ENCODE data around the gene PIK3R2. TPM values are rescaled to one million over a fixed set of nuclear protein-coding genes. Genes with fewer than 3 reads are reported as not detected.

Gene PIK3R2
- total and polyA plus RNA-seq, 2 of the 13 experiments (the other 11 are each of a cell fraction or from before 2014, with no cell fraction given): 18.6 to 25.3 TPM

- intact Hi-C loops (cut with micrococcal nuclease; ENCODE audit: unreplicated experiment) (loop anchor here (1.0 kb wide), 1 partner anchor 18 kb away; no protein-coding TSS in a partner anchor), in situ Hi-C loops (cut with HindIII; ENCODE audit: extremely low pct_ligation_motif_present, low pct_unique_long_range_greater_than_20kb) (no loop called here)
- no peaks in the 10 kb centered on the region for H3K9me3 ChIP-seq (ENCODE audit: low read length)
- FAIRE-seq (peak; percentile 97), ATAC-seq (peak; percentile 97), DNase-seq (ENCODE audit: low spot score) (peak; percentile 98)
- H3K4me2 ChIP-seq (ENCODE audit: low read depth, low read length): peak overlapping the region; percentile 64
- peaks cover 8 to 32% of the 10 kb centered on the region in 2 experiments; a peak in 4 of 5 replicates for H3K36me3 ChIP-seq (replicated peaks in 1 of 2; ENCODE audit: control insufficient read depth in 1 of 2, insufficient read depth in 2 of 2, low read length in 2 of 2)
- H2AFZ ChIP-seq (ENCODE audit: low read length): no peak overlapping the region
- H3K4me3 ChIP-seq (replicated peaks in 1 of 3; ENCODE audit: insufficient read depth in 1 of 3, low read depth in 2 of 3, low read length in 3 of 3): peak overlapping the region in 2 of 3 experiments; percentile 19 to 41; a peak in 3 of 6 replicates
- H3K4me1 ChIP-seq (ENCODE audit: insufficient read depth, low read length): peaks cover 38% of the 10 kb centered on the region
- BruUV-seq (replicated peaks): no TSS peak
- H4K20me1 ChIP-seq (ENCODE audit: insufficient read depth, low read length): no peaks in the 10 kb centered on the region
- WGBS (ENCODE audit: low lambda C conversion rate): 8% methylated on average over 17 of the region's 18 CpGs
- POLR2A ChIA-PET: interaction anchor here (0.7 to 2.2 kb wide), 3 partner anchors 19 to 27 kb away, joined by 3 to 8 read pairs (median 3); no protein-coding TSS in a partner anchor
- H3K27me3 ChIP-seq (ENCODE audit: control insufficient read depth in 1 of 2, insufficient read depth in 2 of 2, low read length in 2 of 2): no peaks in the 10 kb centered on the region
- peak overlapping the region; percentile 92 for H3K27ac ChIP-seq (ENCODE audit: extremely low read length, insufficient read depth, low read length)
- CTCF ChIA-PET (ENCODE audit: low intra/inter-chr PET ratio, low total read pairs): no interaction called here
- peak overlapping the region; percentile 71 for H3K9ac ChIP-seq (ENCODE audit: insufficient read depth, low read depth, low read length)
- H3K79me2 ChIP-seq (ENCODE audit: insufficient read depth, low read length): peaks cover 4% of the 10 kb centered on the region
- TF ChIP-seq IRF2 (CRISPR knock-in tag; IDR thresholded peaks at IDR 0.05): peak; percentile 73
- 0 out of 2 replicates have a peak, but pooled peaks have one; percentile 47 for TF ChIP-seq NKX3-1 (CRISPR knock-in tag; IDR thresholded peaks at IDR 0.05)
- peak; percentile 91 for TF ChIP-seq CEBPB (IDR thresholded peaks at IDR 0.05; ENCODE audit: borderline replicate concordance, low read depth, low read length)
- peak; percentile 62; the same call in 1 of the 2 replicates for TF ChIP-seq ZNF563 (CRISPR knock-in tag; IDR thresholded peaks at IDR 0.05)
- no peak for TF ChIP-seq HNRNPL (IDR thresholded peaks at IDR 0.05; ENCODE audit: low read depth, low read length)
- no peak for TF ChIP-seq ZNF674 (CRISPR knock-in tag; IDR thresholded peaks at IDR 0.05; ENCODE audit: low read depth)
- TF ChIP-seq PATZ1 (CRISPR knock-in tag; IDR thresholded peaks at IDR 0.05): 0 out of 2 replicates have a peak, but pooled peaks have one; percentile 26
- no peak for TF ChIP-seq ZNF362 (CRISPR knock-in tag; IDR thresholded peaks at IDR 0.05; ENCODE audit: borderline replicate concordance)
- TF ChIP-seq TBP (CRISPR knock-in tag; IDR thresholded peaks at IDR 0.05): no peak
- TF ChIP-seq ZSCAN29 (CRISPR knock-in tag; conservative IDR thresholded peaks at IDR 0.05): no peak
- peak; percentile 72; the same call in 1 of the 2 replicates for TF ChIP-seq ZNF33B (CRISPR knock-in tag; IDR thresholded peaks at IDR 0.05)
- no peak for TF ChIP-seq JUN (CRISPR knock-in tag; IDR thresholded peaks at IDR 0.05)
- TF ChIP-seq ZSCAN25 (CRISPR knock-in tag; IDR thresholded peaks at IDR 0.05): peak; percentile 42; the same call in 1 of the 2 replicates
- no peak for TF ChIP-seq BCLAF1 (IDR thresholded peaks at IDR 0.05)
- peak; percentile 57; the same call in 1 of the 2 replicates for TF ChIP-seq ZFP36L1 (CRISPR knock-in tag; IDR thresholded peaks at IDR 0.05)
- no peak for TF ChIP-seq ARID2 (CRISPR knock-in tag; IDR thresholded peaks at IDR 0.05; ENCODE audit: borderline replicate concordance)
- no peak for TF ChIP-seq DDIT3 (CRISPR knock-in tag; IDR thresholded peaks at IDR 0.05)
Measured at GRCh38 chr19:18135712-18136584, 17.0 kb upstream of the PIK3R2 start.
